ENCODE results near the gene ABCA4.
"Not testable (repeated sequence)": the region's sequence is repeated elsewhere in the genome, so short reads cannot be mapped to it uniquely, and the experiment has no call there.

The ABCA4 gene

DNA sequence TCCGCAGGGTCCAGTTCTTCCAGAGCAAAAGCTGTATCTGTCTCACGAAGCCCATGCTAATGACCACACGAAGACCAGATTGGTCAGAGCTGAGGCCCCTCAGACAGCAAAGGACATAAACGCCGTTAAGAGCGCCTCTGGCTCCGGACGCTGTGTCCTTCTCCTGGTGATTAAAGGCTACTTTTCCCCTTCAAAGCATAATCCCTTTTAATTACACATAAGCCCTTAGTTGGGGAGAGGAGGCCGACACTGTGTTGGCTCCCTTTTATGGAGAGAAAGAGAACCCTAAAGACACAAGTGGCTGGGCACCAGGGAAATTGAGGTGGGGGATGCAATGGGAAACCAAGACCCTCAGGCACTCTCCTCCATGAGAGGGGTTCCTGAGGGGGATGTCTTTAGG lies at the start of gene ABCA4:
Gene ABCA4 (minus strand): TSS at position 158 of the 400 bp plus-strand sequence. CDS start 103 bp downstream, at position 55.
- DNase-seq = no peak

DNA sequence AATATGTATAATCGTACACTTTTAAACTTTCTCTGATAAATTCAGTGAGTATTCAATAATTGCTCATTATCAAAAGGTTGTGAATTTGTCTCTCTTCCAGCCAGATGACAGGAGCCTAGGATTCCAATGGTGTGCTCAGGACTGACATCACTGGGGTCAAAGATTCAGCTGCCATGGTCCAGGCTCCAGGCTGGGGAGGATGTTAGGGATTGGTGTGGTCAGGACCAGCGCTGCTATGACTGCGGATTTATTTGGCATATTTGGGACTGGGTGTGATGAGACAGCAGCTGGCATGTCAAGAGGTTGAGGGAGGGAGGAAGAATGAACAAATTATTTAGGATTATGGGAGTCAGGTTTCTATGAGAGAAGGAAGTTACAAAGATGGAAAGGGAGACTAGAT lies 48.2 kb upstream of the ABCA4 start:
- DNase-seq = no peak

DNA sequence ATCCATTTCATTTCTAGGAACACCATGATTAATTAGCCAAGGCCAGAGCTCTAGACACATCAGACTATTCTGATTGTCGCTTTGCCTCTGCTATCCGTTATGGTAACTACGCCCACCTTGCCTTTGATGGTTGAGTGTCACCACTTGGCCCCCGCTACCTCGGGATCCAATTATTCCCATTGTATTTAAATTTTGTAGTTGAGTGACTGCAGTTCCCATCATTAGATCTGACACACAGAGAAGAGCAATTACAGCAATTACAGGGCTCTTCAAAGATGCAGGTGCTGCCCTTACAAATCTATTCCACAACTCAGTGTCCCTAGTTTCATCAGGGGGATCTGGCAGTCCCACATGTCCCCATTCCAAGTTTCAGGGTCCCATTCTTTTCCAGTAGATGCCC lies 44.9 kb upstream of the ABCA4 start:
- no peak for DNase-seq

DNA sequence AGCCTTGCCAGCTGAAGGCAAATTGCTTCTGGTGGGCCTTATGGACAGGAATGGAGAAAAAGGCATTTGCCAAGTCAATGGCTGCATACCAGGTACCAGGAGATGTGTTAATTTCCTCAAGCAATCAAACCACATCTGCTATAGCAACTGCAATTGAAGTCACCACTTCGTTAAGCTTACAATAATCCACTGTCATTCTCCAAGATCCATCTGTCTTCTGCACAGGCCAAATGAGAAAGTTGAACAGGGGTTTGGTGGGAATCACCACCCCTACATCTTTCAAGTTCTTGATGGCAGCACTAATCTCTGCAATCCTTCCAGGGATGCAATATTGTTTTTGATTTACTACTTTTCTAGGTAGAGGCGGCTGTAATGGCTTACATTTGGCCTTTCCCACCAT lies 43.9 kb upstream of the ABCA4 start:
- not testable (repeated sequence) for DNase-seq

DNA sequence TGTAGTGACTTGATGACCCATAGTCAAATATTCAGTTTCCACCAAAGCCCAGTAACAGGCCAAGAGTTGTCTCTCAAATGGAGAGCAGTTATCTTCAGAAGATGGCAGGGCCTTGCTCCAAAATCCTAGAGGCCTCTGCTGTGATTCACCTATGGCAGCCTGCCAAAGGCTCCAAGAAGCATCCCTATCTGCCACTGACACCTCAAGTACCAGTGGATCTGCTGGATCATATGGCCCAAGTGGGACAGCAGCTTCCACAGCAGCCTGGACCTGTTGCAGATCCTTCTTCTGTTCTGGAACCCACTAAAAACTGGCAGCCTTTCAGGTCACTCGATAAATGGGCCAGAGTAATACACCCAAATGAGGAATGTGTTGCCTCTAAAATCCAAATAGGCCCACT lies 43.2 kb upstream of the ABCA4 start:
- DNase-seq = not testable (repeated sequence)

DNA sequence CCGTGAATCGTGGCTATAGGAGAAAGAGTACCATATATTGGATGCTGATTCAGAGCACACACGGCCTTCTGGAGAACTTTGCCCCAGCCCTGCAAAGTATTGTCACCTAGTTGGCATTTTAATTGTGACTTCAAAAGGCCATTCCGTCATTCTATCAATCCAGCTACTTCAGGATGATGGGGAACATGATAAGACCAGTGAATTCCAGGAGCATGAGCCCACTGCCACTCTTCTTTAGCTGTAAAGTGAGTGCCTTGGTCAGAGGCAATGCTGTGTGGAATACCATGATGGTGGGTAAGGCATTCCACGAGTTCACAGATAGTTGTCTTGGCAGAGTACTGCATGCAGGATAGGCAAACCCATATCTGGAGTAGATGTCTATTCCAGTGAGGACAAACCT lies 42.3 kb upstream of the ABCA4 start:
- not testable (repeated sequence) for DNase-seq

DNA sequence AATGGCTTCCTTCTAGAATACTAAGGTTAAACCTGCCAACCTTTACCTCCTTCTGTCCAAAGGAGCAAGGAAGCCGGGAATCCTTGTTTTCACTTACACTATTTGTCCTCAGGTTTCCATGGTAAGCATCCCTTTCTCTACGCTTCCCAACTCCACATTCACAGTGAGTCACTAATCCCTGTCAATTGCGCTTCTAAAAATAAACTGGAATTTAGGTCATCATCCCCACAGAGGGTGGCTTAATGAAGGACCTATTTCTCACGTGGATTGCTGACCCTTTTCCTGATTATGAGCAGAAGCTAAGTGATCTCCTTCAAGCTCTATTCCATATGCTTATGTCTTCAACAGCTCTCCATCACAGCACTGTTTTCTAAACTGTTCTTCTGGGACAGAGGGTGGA lies 39.9 kb upstream of the ABCA4 start:
- DNase-seq = no peak

DNA sequence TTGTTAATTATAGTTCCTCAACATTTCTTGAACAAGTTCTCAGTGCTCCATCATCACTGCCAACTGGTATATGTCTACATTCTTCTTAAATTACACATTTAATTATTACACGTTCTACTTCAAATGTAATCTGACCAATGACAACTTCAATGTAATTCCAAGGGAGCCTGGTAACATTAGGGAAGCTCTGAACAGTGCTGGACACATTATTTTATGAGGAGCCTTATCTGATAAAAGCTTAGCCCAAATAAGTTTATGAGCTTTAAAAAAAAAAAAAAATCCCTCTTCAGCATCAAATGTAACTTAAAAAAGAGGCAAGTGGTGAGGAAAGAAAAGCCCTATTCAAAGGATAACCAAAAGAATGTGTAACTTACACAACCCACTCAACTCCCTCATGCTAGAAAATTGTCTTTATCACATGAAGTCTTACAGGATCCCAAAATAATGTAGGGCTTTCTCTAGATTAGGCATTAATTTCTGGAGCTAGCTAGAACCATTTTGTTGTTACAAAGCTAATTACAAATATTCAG lies 35.2 kb upstream of the ABCA4 start:
- no peak for DNase-seq

DNA sequence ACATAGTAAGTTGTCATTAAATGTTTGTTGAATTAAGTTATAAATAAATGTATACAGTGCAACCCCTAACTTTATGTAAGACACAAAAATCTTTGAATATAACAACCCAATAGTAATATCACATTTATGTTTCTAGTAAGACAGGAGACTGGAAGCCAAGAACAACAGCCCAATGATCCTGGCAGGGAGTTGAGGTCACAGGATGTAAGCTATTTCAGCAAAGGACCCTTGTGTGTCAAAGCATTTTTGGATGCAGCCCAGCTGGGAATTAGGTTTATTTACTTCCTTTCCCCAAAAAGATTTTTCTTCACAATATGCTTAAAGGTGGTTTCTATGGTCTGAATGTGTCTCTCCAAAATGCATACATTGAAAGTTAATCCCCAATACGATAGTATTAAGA lies 34.0 kb upstream of the ABCA4 start:
- DNase-seq = no peak

DNA sequence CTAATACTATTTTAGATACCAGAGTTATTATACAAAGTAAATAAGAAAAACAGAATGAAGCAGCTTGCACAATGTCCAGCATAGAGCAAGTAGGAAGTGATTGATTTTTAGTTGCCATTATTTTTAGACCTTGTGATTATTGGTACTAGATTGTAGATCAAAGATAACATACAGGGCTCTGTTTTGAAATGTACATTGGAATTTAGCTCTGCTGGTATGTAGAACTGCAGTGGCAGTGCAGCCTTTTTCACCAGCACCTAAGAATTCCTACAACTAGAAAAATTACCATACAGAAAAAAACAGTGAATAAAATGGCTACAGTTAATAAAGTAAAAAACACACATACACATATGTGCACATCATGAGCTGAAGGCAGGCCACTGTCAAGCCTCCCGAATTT lies 32.2 kb upstream of the ABCA4 start:
- no peak for DNase-seq

DNA sequence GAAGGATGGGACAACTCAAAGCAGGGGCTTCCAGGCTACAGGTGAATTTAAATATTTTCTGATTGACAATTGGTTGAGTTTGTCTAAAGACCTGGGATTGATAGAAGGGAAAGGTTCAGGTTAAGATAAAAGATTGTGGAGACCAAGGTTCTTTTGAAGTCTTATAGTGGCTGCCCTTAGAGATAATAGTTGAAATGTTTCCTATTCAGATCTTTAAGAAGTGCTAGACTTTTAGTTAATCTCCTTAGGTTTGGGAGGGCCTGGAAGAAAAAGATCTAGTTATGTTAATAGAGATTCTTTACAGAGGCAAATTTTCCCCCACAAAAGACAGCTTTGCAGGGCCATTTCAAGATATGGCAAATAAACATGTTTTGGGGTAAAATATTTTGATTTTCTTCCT lies 28.2 kb upstream of the ABCA4 start:
- not testable (repeated sequence) for DNase-seq

DNA sequence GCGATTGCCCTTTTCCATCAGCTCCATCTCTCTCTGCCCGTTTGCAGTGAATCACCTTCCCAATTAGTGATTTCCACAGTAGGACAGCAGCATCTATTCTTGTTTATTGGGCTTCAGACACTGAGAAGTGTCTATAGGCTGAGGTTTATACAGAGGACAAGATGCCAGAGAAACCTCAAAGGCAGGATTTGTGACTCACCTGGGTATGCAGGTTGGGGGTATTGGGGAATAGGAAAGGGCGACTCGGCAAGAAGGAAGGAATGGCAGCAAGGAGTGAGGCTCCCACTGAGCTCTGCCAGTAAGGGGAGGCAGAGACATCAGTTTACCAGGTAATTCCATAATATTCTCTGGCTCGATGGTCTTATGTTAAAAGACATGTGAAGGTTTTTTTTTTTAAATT lies 25.3 kb upstream of the ABCA4 start:
- DNase-seq = no peak

DNA sequence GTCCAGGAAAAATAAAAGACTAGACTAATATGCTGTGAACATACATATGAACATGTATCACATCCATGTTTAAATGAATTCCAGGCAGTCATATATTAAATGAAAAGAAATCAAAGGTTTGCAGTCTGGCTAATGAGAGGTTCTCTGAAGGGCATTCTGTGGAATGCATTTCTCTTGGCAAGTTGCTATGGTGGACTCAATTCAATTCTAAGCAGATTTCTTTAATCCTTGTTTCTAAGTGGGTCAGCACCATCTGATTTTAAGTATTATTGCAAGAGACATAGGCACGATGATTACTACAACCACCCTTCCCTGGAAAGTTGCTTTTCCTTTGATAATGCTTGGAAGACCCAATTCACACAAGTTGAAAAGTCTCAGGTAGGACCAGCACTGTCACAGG lies 23.9 kb upstream of the ABCA4 start:
- no peak for DNase-seq

DNA sequence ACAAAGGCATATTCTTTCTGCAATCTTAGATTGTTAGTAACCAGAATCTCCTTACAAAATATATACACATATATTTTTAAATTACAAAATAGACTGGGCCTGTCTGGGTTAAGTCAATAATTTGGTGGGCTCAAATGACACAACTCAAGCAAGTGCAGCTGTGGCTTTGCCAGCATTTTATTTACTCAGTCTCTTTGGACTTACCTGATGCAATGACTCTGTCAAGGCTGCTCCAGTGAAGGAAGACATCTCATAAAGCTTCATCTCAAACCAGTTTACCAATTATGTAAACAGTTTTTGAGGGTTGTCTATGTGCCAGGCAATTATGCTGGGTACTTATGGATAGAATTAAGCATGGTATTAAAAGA lies 22.8 kb upstream of the ABCA4 start:
- no peak for DNase-seq

DNA sequence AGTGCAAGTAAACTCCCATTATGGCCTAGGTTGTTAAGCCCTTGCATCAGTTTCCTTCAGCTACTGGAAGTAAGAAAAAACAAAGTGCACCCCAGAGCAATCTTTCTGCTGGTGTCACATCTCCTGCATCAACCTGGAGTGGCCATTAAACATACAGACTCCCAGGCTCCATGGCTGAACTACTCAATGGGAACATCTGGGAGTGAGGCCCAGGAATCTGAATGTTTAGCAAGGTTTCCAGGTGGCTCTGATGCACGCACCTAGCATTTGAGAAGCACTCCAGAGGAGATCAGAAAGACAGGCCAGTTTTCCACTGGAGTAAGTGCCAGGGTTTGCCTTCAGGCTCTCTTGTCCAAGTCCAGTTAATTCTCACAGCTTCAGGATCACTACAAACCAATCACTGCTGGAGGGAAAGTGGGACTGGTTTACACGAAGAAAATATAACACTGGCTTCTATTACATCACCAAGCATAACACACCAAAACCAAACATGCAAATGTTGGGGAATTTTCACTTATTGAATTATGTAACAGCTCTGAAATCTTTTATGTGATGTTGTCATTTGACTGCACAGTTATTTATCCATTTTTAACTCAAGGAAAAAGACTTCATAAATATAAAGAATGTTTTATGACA lies 22.3 kb upstream of the ABCA4 start:
- no peak for DNase-seq

DNA sequence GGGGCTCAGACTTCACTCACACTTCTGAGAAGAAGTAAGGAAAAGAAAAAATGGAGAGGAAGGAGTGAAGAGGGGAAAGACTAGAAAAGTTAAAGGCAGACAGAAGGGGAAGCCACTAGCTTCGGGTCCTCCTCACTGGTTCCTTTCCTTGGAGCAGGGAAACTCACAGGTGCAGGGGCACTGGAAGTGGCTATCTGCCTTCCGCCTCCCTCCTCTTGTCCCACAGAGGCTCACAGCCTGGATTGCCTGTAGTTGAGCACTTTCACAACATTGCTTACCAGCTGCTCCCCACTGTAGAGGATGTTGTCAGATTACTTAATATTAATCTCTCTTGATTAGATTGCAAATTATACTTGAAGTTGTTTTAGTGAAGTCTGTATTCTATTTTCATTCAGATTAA lies 21.6 kb upstream of the ABCA4 start:
- no peak for DNase-seq

DNA sequence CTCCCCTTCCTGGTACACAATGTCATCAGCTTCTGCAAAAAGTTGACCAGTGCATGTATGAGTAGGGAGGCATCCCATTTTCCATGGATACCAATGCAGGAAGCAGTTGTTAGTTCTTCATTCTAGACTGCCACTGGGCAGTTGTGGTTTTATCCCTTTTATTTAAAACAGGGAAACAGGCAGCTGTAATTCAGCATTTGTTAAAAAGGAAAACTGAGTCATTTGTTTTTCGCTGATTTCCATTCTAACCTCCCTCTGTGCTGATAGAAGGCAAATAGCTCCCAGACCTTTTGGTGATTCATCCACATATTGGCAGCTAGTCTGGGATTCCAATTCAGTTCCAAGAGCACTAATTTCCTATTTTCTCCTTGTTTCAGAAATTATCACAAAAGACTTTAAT lies 21.1 kb upstream of the ABCA4 start:
- DNase-seq = no peak

DNA sequence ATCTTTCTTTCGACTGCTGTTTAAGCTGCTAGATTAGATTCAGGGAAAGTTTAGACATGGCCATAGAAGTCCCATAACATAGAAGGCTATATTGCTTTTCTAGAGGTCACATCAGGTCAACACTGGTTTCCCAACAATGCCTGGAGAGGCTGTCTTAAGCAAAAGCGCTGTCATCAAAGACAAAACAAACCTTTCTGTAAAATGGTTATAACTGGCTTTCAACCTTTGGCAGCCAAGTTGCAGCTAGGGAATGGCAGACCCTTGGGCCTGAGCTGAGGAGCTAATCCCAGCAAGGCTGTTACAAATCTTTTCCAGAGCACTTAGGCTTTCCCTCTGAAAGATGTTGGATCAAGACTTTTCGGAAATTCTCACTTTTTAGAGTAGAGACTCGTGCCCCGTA lies 11.2 kb upstream of the ABCA4 start:
- DNase-seq = no peak

DNA sequence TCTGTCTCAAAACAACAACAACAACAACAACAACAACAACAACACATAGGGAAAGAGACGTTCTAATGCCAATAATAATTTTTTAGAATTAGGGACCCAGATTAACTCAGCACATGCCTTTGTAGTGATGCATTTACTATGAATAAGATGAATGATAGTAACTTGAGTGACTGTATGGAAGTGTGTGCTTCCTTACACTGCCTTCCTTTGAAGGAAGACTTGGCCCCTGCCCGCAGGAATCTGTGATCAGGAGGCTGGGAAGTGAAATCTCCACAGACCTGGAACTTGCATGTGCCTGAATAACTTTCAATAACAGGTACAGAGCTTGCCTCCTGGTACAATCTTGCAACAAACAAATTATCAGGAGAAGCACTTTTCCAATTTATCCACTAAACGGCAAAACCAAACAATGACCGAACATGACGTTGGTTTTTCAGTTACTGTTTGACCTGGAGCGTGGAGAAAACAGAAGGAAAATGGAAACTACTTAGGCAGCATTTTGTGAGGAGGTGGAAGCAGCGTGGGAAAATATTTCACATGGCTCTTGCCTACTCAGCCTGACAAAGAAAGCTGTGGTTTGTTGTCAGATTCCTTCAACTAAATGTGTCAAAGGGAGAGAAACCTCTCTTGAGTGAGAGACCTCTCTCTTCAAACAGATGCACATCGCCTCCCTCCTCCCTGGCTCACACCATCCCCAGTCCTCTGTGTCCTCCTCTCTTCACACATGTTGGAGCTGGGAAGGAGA lies 10.1 kb upstream of the ABCA4 start:
- no peak for DNase-seq

DNA sequence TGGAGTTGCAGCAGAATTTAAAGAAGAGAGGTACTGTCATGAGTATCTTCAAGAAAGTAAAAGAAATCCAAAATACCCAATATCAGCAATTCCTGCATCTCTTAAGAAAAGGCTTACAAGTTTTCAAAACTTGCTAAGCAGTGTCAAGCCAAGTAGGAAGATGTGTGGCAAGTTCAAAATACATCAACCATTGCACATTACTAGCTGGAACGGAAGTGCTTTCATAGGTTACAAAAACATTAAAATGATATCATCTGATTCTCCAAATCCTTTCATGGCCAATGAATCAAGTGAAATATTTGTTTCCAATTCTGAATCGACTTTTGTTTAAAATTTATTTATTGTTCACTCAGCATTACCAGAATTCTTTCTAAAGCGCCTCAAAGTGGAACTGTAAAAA lies 5.7 kb upstream of the ABCA4 start:
- DNase-seq = no peak

DNA sequence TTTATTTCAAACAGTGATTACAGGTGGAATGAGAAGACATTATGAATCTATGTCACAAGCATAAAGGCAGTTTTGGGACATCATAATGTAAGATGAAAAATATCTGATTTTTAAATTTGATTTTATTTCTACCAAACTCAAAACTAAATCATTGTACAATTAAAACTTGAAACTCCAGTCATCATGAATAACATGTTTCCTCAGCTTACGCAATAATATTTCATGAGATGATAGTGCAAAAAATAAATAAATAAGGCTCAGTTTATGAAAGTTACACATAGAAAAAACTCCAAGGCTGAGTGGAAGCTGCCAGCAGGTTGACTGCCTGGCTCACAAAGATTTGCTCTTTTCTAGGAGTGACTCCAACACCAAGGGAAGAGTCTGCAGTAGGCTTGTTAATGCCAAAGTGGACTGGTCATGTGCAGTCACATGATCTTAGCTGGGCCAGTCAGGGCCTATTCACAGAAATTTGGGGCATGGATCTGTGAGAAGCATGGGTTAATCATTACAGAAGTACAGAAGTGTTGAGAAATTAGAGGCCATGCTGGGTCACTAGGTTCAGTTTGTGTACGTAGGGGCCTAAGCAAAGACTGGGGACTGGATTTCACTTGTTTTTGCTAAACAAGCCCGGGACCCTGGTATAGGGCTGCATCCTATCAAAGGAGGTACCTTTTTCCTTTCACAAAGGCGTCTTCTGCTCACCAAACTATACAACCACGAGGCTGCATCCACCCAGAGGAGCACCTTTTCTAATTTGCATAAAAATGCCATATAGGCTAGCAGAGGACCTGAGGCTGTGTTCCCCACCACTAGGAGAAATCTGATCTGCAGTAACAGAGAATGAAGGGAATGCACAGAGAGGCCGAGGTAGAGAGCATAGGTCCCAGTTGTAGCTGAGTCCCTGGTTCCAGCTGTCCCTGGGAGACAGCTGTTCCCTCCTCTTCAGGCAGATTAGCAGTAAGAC lies 4.9 kb upstream of the ABCA4 start:
- no peak for DNase-seq

DNA sequence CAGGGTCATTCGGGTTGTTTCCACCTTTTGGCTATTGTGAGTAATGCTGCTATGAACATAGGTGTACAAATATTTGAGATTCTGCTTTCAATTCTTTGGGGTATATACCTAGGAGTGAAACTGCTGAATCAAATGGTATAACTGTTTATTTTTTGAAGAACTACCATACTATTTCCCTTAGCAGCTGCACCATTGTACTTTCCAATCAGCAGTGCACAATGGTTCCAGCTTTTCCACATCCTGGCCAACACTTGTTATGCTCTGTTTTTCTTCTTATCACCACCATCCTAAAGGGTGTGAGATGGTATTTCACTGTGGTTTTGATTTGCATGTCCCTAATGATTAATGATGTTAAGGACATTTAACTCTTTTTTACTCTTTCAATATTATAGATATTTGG lies 3.6 kb upstream of the ABCA4 start:
- no peak for DNase-seq

DNA sequence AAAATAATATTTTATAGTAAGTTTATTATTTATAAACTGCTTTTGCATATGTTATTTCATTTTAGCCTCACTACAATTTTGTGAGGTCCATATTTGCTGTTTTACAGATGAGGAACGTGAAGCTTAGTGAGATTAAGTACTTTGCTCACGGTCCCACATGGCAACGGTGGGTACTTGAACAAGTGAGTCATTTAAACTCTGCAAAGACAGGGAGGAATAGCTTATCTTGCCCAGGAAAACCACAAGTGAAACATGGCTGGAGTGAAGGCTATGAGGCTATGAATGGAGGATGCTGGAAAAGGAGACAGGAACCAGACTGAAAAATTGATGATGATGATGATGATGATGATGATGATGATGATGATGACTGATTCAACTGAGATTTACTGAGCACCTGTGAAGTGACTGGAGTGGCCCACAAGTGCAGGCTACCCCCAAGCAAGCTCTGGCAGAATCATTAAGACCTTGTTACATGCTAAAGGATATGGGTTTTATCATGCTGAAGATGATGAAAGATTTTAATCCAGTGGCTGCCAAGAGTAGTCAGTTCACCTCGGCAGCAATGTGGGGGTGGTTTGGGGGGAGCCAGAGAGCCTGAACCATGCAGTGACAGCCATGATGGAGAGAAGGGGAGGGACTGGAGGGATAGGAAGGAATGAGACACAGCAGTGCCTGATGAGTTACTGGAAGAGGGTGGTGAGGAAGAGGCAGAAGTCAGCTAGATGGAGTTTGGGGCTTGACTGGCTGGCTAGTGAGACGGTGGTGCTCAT lies 1.4 kb upstream of the ABCA4 start:
- DNase-seq = no peak

All from GF-D8 (cell line).